K562 (cell line): ENCODE results near the gene ARHGAP22. TPM values are rescaled to one million over a fixed set of nuclear protein-coding genes. Genes with fewer than 3 reads are reported as not detected.

Experiments
- ASH1L ChIP-seq: fragments of 450-650 bp; IDR thresholded peaks from 2 replicates; pipeline ENCODE4 v1.6.1; 2018; ENCODE audit warnings: borderline replicate concordance, mild to moderate bottlenecking, low read depth; ENCODE audit not compliant: partially characterized antibody
- CTBP1 ChIP-seq: fragments of 450-650 bp; IDR thresholded peaks from 2 replicates; pipeline ENCODE4 v1.6.1; 2016; ENCODE audit warnings: borderline replicate concordance
- KLF10 ChIP-seq: fragments of 250-450 bp; sonication (Bioruptor Pico); IDR thresholded peaks from 2 replicates; pipeline ENCODE4 v1.6.1; 2021; ENCODE audit warnings: matching md5 sums
- MCM2 ChIP-seq: fragments of 450-650 bp; IDR thresholded peaks from 2 replicates; pipeline ENCODE4 v1.6.1; 2017; ENCODE audit warnings: low read depth, mild to moderate bottlenecking
- SPI1 ChIP-seq: IDR thresholded peaks from 2 replicates; pipeline ENCODE4 v1.6.1; 2011; ENCODE audit warnings: low read depth, low read length, control low read depth, borderline replicate concordance
- TBP ChIP-seq: optimal IDR thresholded peaks from 2 replicates; pipeline ENCODE3; 2011; ENCODE audit warnings: low read depth, low read length, improper control_type of control experiment
- TCF15 ChIP-seq: fragments of 250-450 bp; sonication (Bioruptor Pico); IDR thresholded peaks from 2 replicates; pipeline ENCODE4 v1.8.0; 2022; ENCODE audit warnings: moderate library complexity, mild to moderate bottlenecking, inconsistent platforms
- WHSC1 ChIP-seq: IDR thresholded peaks from one replicate; pipeline ENCODE4 v1.6.1; 2012; ENCODE audit warnings: low read length, control low read depth, inconsistent platforms
- XRCC3 ChIP-seq: fragments of 450-650 bp; IDR thresholded peaks from 2 replicates; pipeline ENCODE4 v1.6.1; 2017; ENCODE audit warnings: mild to moderate bottlenecking, moderate library complexity
- ZBTB11 ChIP-seq, 3 experiments: fragments of 200-800 bp in 1 of 3; fragments of 250-450 bp in 1 of 3; fragments of 450-650 bp in 1 of 3; sonication (Bioruptor Pico) in 1 of 3; sonication (Bioruptor generic) in 1 of 3; formaldehyde crosslinking in 1 of 3; IDR thresholded peaks; 2 replicates each; pipeline versions ENCODE4 v1.6.1 to v1.8.0; 2016 to 2022; ENCODE audit warnings: mild to moderate bottlenecking in 2 of 3, missing genetic modification characterization in 2 of 3, missing compliant biosample characterization in 1 of 3, moderate library complexity in 1 of 3
- ZBTB9 ChIP-seq: fragments of 450-650 bp; formaldehyde crosslinking; IDR thresholded peaks from 2 replicates; pipeline ENCODE4 v1.4.0; 2020; ENCODE audit warnings: mild to moderate bottlenecking, moderate library complexity
- ZNF311 ChIP-seq: fragments of 250-450 bp; sonication (Bioruptor Pico); IDR thresholded peaks from 2 replicates; pipeline ENCODE4 v1.4.0; 2020; ENCODE audit warnings: mild to moderate bottlenecking, moderate library complexity
- polyA plus RNA-seq, 8 experiments: library from polyadenylated mRNA; depleted of rRNA in 4 of 8; stranded (reverse) in 5 of 8; unstranded in 3 of 8; fragments of >200 nt; fragmentation: Nextera tagmentation in 2 of 8; fragmentation: Illumina TruSeq in 1 of 8; extraction: Ambion mirVana in 2 of 8; extraction: Trizol in 1 of 8; gene quantifications; 2 replicates each; pipeline versions ENCODE4 v1.2.1 to v1.2.3, GENCODE V29; 2011 to 2014; ENCODE audit warnings: inconsistent platforms in 1 of 8, missing spikeins in 1 of 8
- total RNA-seq, 7 experiments: library from RNA; depleted of rRNA in 6 of 7; stranded (reverse); fragments of >200 nt in 6 of 7; fragmentation: Illumina TruSeq in 2 of 7; extraction: Trizol in 2 of 7; gene quantifications; 2 replicates each; pipeline versions ENCODE4 v1.2.1 to v1.2.3, GENCODE V29; 2011 to 2021; ENCODE audit warnings: low replicate concordance in 1 of 7
- TF ChIP-seq, protein P1 (sequence below): fragments of 200-800 bp; sonication (Bioruptor generic); IDR thresholded peaks from 2 replicates; pipeline ENCODE4 v1.6.1; 2017; ENCODE audit warnings: missing genetic modification characterization, missing compliant biosample characterization

Gene ARHGAP22
- total and polyA plus RNA-seq, 9 of the 15 experiments (the other 6 are each of a cell fraction or from before 2014, with no cell fraction given): 1.3 to 28.1 (median 12.7) TPM

DNA sequence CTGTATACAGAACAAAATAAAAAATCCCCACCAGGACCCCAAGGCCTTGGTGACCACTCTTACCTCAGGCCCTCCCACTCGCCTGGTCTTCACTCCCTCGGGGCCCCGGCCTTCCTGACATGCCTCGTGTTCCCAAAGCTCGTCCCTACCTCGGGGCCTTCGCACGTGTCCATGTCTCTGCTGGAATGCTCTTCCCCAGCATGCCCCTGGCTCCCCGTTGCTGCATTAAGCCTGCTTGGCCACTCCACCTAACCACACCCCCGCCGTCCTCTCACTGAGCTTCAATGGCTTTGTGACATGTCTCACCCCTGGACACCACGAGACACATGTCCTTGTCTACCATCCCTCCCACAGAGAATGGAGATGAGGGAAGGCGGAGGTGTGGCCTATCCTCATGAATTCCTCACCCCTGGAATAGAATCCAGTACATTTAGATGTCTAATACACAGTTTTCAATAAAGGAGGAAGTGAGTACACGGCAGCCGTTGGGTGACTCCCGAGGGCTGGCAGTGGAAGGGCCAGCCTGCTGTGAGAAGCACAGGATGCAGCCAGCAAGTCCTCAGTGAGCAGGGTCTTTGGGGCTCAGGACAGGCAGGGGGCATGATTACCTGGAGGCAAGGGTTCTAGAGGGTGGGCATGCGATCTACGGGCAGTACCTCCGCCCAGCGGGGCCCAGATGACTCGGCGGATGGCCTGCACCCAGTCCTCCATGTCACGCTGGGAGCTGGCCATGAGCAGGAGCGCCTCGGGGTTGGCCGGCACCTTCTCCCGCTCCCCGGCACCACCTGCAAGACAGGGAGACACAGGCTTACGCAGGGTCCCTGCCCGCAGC, 125.7 kb downstream of the ARHGAP22 start (continued):
- TF ChIP-seq XRCC3: no peak
- TF ChIP-seq CTBP1: 0 out of 2 replicates have a peak, but pooled peaks have one; percentile 5
- TF ChIP-seq SPI1: peak; percentile 68; the same call in 1 of the 2 replicates
- 0 out of 6 replicates have a peak, but pooled peaks of 1 of the 3 experiments have one; percentile 6 for TF ChIP-seq ZBTB11 (CRISPR knock-in tag; IDR thresholded peaks at IDR 0.05)
- TF ChIP-seq ASH1L: no peak
- TF ChIP-seq ZBTB9 (CRISPR knock-in tag): 0 out of 2 replicates have a peak, but pooled peaks have one; percentile 27
- TF ChIP-seq TBP: peak; percentile 15
- peak; percentile 25 for TF ChIP-seq WHSC1
- no peak for TF ChIP-seq TCF15
- TF ChIP-seq MCM2: no peak
- TF ChIP-seq KLF10 (CRISPR knock-in tag): no peak
- TF ChIP-seq, protein P1, sequence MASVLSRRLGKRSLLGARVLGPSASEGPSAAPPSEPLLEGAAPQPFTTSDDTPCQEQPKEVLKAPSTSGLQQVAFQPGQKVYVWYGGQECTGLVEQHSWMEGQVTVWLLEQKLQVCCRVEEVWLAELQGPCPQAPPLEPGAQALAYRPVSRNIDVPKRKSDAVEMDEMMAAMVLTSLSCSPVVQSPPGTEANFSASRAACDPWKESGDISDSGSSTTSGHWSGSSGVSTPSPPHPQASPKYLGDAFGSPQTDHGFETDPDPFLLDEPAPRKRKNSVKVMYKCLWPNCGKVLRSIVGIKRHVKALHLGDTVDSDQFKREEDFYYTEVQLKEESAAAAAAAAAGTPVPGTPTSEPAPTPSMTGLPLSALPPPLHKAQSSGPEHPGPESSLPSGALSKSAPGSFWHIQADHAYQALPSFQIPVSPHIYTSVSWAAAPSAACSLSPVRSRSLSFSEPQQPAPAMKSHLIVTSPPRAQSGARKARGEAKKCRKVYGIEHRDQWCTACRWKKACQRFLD: peak; percentile 25; the same call in 1 of the 2 replicates
- TF ChIP-seq ZNF311 (CRISPR knock-in tag): peak; percentile 50; the same call in 1 of the 2 replicates
